Left lobe of liver (tissue), 2 donors: ENCODE data around the gene TMPRSS15. TPM values are rescaled to one million over a fixed set of nuclear protein-coding genes. Genes with fewer than 3 reads are reported as not detected.

Experiments
- ATAC-seq: fragments of 200-7000 bp; cut with Tn5 transposase; one replicate; pipeline ENCODE4 v1.9.1; 2020; ENCODE audit warnings: mild to moderate bottlenecking, moderate library complexity
- DNase-seq: peaks from one replicate; pipeline ENCODE4 v3.0.0-alpha.2; 2020; ENCODE audit warnings: low spot score
- total RNA-seq: library from RNA; stranded (reverse); gene quantifications from one replicate; pipeline ENCODE4 v1.2.1, GENCODE V29; 2021
- donor health status: DM: no; HTN: no; CAD: no; lungs with moderate emphysema.
- donor health status: DM: no; HTN: yes; CAD: no.

Gene TMPRSS15
- total RNA-seq, 1 donor from 2014 or later, result not detected

DNA sequence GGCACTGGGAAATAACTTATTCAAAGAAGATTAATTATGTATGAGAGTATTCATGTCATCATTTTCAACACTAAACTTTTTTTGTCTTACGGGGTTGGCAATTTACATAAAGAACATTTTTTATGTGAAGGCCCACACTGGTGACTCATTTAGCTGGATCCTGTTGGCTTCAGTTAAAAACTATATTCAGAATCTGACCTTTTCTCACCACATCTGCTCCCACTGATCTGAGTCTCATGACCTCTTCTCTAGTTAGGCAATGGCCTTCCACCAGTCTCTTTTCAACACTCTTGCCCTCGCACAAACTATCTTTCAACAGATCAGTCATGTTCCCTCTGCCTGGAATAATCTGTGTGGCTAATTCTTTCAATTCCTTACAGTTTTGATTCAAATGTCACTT, 53.4 kb downstream of the TMPRSS15 start:
- no peak for ATAC-seq
- DNase-seq, result no peak

DNA sequence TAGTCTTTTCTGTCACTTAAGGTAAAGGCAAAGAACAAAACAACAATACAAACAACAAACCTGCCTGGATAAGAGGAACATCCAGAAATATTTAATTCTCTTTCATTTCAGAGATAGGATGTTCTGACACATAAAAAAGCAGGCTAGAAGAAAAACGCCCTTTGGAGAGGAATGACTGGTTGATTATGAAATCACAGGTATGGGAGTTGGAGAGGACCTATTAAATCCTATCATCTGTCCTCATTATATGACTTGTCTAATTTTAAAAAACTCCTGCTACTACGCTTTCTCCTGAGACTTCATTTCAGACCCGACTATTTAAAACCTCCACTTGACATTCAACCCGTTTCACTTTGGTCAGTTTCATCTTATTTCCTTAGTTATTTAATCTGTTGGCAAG, 54.1 kb downstream of the TMPRSS15 start:
- ATAC-seq, result no peak

DNA sequence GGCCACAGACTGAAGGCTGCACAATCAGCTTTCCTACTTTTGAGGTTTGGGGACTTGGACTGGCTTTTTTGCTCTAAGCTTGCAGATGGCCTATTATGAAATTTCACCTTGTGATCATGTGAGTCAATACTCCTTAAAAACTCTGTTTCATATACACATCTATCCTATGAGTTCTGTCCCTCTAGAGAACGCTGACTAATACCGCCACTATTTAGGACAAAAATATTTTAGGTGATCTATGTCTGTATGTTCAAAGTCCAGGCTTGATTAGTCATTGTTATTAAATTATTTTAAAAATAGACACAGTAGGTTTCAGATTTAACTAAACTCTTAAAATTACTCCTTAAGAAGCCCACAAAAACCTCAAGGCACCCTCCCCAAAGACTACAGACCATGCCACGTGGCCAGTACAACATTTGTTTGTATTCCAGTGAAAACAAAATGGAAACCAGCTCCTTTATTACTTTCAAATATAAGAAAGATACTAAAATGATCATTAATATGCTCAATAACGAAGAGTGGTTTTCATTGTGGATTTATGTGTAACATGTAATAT, 63.1 kb downstream of the TMPRSS15 start:
- ATAC-seq (no peak), DNase-seq (no peak)

More for the DNA sequence above, 54.1 kb downstream of the TMPRSS15 start:
- DNase-seq, result no peak

DNA sequence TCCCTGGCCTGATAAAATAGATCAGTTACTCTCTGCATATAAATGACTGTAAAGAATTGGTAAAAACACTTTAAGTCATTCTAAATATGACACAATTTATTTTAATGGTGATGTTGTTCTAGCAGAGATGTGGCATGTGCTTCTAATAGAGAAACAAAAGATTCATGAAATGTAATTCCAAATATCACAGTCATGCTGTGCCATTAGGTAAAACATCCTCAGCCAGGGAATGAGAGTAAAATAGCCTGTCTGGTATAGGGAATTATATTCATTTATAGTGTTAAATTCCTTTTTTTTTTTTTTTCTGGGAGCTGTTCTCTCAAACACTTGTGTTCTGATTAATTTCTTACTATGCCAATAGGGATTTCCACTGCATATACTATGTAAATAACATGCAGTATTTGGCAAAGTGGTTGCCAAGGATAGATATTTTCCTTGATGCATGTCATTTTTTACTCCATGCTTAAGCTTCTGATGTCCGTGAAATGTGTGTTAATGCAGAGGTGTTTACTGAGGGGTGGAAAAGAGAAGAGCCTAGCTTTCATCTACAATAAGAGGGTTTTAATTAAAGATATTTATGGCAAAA, 67.8 kb downstream of the TMPRSS15 start:
- ATAC-seq, result no peak

DNA sequence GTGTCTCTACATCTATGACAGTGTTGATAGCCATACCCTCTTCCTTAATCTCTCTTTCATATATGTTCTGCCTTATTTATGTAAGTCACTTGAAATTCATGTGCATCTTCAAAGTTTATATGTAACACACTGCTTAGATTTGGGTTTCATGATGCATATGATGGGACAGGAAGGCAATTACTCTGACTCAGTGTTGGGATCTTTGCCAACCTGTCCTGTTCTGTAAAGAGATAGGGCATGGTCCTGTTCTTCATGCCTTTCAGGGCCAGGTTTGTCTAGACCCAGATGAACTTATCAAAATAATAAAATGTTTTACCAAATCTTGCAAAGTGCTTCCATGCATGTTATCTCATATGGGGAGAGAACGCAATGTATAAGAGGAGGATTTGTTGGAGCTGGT, 69.5 kb downstream of the TMPRSS15 start:
- ATAC-seq (no peak), DNase-seq (no peak)

More for the DNA sequence above, 67.8 kb downstream of the TMPRSS15 start:
- no peak for DNase-seq

DNA sequence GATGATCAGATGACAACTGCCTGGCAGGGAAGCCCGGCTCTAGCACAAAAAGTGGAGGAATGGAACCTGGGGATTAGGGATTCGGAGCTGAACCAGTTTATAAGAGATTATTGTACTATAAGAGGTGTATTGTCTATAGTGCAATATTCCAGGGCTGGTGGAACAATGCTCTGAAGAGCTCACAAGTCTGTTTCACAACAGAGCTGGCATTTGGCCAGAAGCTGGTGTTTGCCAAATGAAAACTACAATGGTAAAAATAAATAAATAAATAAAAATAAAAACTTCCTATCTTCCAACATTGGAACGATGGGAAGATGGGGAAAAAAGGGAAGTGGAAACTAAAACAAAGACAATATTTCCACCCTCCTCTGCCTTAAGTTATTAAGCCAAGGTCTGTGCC, 85.4 kb downstream of the TMPRSS15 start:
- ATAC-seq (no peak), DNase-seq (no peak)

DNA sequence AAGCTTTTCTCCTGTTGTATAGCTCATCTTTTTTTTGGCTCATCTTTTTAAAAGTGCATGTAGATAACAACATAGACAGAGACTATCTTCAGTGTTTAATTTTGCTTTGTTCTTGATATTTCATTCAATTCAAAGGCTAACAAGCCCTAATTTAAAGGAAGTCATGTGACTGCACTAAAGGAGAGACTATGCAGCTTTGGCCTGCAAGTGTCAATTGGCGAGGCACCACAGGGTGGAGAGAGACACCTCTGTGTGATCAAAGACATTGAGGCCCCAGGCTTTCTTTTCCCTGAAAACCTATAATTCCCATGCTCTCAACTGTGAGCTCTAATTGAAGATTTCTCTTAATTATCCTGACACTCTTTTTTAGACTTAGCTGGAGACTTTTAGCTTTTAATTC, 105.4 kb downstream of the TMPRSS15 start:
- DNase-seq, result no peak
- no peak for ATAC-seq

DNA sequence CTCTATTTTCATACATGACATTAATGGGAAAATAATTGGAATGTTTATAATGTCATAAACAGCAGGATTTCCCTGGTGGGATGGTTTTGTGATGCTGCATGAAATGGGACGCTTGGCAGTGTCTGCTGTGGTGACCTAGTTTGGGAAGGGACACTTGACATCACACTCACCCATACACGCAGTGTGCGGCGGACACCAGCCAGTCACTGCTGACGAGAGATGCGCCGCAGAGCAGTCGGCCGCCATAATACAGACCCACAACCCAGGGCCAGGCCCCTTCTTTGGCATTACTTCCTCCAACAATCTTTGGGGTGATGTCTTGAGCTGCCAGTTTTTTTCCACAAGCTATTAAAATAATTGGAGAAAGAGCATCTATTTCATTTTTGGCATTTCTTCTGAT, 109.5 kb downstream of the TMPRSS15 start:
- ATAC-seq (no peak), DNase-seq (no peak)

DNA sequence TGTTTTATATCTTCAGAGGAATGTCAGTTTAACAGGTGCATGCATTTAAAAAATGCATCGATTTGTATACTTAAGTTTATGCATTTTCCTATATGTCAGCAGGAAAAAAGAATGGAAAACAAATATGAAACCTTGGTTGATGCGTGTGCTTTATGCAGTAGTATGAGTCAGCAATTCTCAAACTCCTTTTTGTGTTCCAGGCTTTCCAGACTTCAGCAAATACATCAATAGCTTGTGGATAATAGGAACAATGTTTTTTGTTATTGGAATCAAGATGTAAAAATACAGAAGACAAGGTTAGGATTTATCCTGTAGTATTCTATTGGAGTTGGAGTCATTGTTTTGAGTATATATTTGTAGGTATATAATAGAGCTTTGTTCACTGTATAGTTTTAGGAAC, 113.7 kb downstream of the TMPRSS15 start:
- DNase-seq (no peak), ATAC-seq (no peak)

DNA sequence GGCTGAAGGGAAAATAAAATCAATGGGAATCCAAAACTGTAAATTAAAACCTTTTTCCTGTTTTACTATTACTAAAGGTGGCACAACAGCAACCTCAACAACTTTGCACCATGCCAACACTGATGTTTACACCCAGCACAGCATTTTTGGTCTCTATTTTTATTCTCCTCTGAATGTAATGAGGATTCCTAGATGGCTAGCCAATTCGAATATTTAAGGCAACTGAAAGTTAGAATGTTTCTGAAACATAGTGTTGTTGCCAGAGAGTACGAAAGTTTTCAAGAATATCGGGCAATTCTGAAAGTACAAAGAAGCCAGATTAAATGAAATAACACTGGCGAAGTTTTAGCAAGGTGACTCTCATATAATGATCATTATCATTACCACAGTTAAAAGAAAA, 118.2 kb downstream of the TMPRSS15 start:
- DNase-seq (no peak), ATAC-seq (no peak)

DNA sequence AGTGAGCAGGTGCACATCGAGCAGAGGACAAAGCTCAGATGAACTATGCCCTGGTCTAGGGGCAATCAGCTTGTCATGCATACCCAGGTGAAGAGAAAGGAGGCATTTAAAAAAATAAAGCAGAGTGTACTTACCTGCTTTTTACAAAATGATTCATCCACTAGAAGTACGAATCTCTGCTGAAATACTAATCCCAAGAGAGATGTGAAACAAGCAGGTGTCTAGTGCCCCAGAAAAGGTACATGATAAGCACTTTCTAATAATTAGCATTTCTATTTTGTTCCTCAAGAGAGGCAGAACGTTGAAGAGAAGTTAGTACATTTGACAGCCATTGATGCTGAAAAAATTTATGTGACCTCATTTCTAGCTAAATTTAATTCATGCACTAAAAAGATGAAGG, 127.8 kb downstream of the TMPRSS15 start:
- DNase-seq, result no peak
- no peak for ATAC-seq

DNA sequence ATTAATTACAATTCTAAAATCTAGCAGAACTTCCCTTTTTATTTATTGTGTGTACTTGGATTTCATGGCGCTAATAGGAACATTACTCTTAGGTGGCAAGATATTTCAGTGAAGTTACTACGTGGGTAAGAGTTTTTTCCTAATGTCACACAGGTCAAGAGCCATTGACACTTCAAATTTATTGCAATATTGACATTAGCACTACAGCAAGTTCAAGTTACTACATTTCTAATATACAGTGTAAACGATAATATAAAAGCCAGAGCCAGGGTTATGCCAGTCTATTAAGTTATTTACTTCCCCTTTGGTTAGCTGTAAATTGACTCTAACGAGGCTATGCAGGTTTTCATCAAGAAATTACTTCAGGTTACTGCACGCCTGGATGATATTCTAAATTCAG, 129.2 kb downstream of the TMPRSS15 start:
- no peak for ATAC-seq
- no peak for DNase-seq

DNA sequence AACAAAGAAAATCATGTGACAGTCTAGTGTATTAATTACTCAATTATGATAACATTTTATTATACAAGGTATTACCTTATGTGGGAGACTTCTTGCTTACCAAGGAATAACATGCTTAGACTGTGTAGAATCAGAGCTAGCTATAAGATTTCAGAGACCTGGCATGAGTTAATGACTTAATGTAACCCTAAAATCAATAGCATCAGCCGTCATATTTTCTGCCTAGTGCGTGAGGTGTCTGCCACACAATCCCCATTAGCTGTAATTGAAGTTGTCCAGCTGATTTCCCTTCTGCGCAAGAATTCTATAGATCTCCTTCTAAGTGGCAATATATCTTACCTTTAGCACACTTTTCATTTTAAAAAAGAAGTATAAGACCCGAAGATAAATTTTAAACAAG, 130.2 kb downstream of the TMPRSS15 start:
- no peak for ATAC-seq
- DNase-seq, result no peak

DNA sequence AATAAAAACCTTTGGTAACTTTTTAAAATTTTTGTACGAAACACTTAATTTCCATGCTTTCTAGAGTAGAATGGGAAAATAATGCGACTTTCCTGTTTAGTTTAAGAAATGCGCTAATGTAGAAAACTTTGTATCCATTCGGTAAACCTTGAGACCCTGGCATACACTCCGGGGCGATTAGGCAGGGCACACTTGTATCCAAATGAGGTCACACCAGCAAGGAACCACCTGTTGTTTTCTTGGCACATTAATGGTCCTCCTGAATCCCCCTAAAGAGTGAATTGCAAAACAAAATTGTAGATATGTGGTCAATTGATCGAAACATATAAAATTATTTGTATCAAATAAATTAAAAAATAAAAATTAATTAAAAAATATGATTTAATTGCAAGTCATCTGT, 133.7 kb downstream of the TMPRSS15 start:
- ATAC-seq (no peak), DNase-seq (no peak)

DNA sequence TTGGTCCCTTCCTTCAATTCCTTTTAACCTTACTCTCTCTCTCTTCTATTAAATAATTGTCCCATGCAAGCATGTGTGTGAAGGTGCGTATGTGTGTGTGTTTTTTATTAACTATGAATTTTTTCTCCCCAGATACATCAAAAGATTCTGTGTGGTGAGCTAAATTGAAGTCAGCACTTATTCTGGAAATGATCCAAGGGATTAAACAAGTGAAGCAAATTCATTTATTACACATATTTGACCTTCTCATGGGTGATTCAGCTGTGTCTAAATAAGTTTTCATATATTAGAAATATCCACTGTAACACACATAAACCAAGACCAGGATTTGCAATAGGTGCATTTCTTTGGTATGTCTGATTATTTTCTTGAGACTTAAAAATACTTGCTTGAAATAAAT, 134.7 kb downstream of the TMPRSS15 start:
- ATAC-seq (no peak), DNase-seq (no peak)

DNA sequence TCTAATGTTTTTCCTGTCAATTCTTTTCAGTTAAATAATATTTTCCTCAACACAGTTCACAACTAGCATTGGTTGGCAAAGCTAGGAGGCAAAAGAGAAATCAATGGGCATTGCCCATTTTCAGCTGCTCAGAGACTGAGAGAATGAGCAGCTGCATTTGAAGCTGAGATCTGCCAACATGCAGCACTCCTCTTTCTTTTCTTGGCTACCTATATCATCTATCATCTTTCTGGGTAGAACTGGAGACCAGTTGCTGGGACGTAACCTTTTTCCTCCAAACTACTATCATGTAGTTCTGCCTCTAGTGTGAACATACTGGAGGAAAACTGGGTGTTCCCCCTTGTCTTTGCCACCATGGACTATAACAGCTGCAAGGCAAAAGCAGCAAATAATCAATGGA, 136.1 kb downstream of the TMPRSS15 start:
- DNase-seq, result no peak
- ATAC-seq, result no peak

DNA sequence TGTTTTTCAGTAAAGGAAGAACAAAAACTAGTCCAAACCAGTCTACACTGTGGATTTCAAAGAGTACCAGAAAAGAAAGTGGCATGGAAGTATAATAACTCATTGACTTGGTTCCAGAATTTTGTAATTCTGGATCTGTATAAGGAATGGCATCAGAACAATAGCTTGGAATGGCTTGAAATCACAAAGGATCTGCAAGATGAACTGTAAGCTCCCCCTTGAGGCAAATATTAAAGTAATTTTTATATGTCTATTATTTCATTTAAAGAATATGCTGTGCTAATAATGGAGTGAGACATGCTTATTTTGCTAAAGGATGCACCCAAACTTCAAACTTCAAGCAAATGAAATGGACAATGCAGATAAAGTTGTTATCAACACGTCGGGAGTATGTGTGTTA, 137.6 kb downstream of the TMPRSS15 start:
- ATAC-seq (no peak), DNase-seq (no peak)

DNA sequence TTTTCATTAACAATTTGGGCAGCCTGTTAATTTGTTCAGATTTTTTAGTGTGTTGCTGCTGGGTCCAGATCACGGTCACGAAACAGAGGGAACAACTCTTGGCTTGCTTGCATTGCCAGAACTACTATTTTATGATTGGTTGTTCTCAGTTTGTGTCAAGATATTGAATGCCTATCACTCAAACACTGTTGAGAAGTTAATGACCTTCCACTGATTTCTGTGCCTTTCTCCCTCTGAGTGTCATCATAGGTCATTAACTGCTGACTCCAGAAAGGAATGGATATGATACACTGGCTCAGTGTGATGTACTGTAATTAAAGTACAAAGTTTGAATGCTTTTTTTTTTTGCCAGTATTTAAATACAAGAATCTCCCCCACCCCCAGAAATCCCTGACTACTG, 149.8 kb downstream of the TMPRSS15 start:
- DNase-seq, result no peak
- no peak for ATAC-seq

DNA sequence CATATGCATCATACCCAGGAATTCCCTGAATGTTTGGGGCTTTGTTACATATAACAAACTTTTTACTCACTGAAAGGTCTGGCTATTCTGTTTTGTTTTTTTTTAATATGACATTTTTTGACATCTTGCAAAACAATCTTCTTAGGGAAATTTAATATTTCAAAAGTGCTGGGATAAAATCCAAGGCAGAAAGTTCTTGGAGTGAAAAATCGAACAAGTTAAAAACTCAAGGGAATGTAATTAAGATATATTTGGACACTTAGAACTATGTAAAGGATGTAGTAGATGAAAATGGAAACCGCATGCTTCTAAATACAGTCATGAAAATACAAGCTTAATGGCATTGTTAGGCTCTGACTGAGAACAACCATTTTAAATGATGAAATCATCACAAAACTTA, 150.4 kb downstream of the TMPRSS15 start:
- DNase-seq (no peak), ATAC-seq (no peak)

DNA sequence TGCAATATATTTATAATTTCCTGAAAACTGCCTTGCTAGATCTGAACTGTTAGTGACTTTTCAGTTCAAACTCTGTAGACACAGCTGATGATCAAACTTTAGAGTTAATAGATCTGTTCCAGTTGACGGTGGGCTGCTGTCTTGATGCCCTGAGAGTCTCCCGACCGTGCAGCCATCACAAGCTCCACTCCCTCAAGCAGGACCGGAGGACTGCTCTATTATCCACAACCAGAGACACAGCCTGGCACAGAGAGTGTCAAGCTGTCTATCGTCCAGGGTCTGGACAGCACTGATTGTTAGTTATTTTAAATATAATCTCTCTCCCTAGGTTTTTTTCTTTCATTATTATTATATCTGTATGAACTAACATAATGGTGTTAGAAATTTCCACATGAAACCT, 150.9 kb downstream of the TMPRSS15 start:
- ATAC-seq, result no peak
- no peak for DNase-seq

DNA sequence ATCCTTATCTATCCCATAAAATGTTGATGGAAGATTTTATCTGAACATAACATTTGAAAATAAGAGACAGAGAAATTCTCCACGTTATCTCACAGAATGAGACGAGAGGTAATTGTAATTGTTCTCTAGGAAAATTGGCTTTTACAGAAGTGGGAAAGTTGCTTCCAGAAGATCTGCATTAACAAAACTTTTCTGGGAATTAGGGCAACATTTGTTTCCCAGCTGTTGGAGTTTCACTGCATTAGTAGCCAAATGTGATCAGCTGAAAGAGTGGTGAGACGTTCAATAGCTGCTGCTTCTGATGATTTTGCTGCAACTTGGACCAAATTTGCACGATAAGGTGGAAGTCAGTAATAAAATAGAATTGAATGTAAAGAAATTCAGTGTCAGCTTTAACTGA, 151.3 kb downstream of the TMPRSS15 start:
- no peak for ATAC-seq
- no peak for DNase-seq

DNA sequence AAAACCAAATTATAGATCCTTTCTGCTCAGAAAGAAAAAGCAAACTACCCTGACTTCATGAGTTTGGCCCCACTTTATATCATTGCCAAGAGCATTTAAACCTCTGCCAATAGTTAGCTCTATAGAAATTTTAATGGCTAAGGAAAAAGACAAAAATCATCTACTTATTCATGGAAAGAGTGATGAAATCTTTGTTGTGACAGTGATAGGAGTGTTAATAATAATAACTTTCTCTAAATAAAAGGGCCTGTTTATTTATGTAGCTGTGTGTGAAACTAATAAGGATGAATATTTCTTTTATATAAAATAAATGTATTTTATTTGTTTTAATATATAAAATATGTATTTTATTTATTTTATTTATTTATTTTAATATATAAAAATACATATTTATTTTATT, 152.5 kb downstream of the TMPRSS15 start:
- ATAC-seq, result no peak
- DNase-seq, result no peak

DNA sequence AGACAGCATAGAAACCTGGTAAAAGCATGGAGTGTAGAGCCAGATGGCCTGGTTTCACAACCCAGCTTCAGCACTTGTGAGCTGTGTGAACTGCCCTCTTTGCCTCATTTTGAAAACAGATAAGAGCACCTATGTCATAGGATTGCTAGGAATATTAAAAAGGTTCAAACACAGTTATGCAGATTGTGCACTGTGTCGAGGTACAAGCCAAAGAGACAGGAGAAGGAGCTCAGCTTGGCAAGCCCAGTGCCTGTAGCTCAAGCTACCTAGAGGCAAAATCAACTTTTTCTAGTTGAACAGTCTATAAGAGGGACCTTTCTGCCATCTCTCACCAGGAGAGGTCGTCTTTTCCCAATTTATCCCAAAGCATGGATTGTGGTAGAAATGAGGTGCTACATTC, 153.9 kb downstream of the TMPRSS15 start:
- no peak for DNase-seq
- no peak for ATAC-seq
